Measurements from ENCODE around the gene TICRR.
"Not testable (repeated sequence)": the region's sequence is repeated elsewhere in the genome, so short reads cannot be mapped to it uniquely, and the experiment has no call there.

The TICRR gene

GRCh38 chr15:89566621-89567294, 8.5 kb upstream of the TICRR start:
- no peak for DNase-seq

GRCh38 chr15:89569090-89569745, 6.1 kb upstream of the TICRR start:
- no peak for DNase-seq

GRCh38 chr15:89575656-89576416, 567 bp downstream of the TICRR start:
- DNase-seq: peak in 1 of 2 experiments; percentile 53

- no peak for DNase-seq
Observed at GRCh38 chr15:89576417-89576773, 1.1 kb downstream of the TICRR start.

- no peak for DNase-seq
Observed at GRCh38 chr15:89577776-89578115, 2.5 kb downstream of the TICRR start.

GRCh38 chr15:89578146-89578545, 2.9 kb downstream of the TICRR start:
- no peak for DNase-seq

GRCh38 chr15:89580747-89581146, 5.5 kb downstream of the TICRR start:
- not testable (repeated sequence) for DNase-seq

- no peak for DNase-seq
Observed at GRCh38 chr15:89586651-89587050, 11.4 kb downstream of the TICRR start.

- no peak for DNase-seq
Observed at GRCh38 chr15:89587955-89588354, 12.7 kb downstream of the TICRR start.

- DNase-seq: no peak
Observed at GRCh38 chr15:89591834-89592233, 16.6 kb downstream of the TICRR start.

- no peak for DNase-seq
Observed at GRCh38 chr15:89593018-89593417, 17.7 kb downstream of the TICRR start.

- DNase-seq: no peak
Observed at GRCh38 chr15:89599021-89599420, 23.8 kb downstream of the TICRR start.

GRCh38 chr15:89611317-89611716, 36.0 kb downstream of the TICRR start:
- DNase-seq: no peak

GRCh38 chr15:89613031-89613430, 37.8 kb downstream of the TICRR start:
- DNase-seq: no peak

- no peak for DNase-seq
Observed at GRCh38 chr15:89614164-89614563, 38.9 kb downstream of the TICRR start.

- DNase-seq: no peak
Observed at GRCh38 chr15:89615135-89615534, 39.9 kb downstream of the TICRR start.

GRCh38 chr15:89616228-89616627, 41.0 kb downstream of the TICRR start:
- no peak for DNase-seq

GRCh38 chr15:89621547-89621946, 46.3 kb downstream of the TICRR start:
- DNase-seq: no peak

- DNase-seq: no peak
Observed at GRCh38 chr15:89623165-89623564, 47.9 kb downstream of the TICRR start.

- DNase-seq: no peak
Observed at GRCh38 chr15:89625716-89626115, 50.4 kb downstream of the TICRR start.

- no peak for DNase-seq
Observed at GRCh38 chr15:89627256-89627970, 52.1 kb downstream of the TICRR start.

- DNase-seq: no peak
Observed at GRCh38 chr15:89628301-89628700, 53.0 kb downstream of the TICRR start.
